ENCODE results near the gene RBM42. TPM values are rescaled to one million over a fixed set of nuclear protein-coding genes. Genes with fewer than 3 reads are reported as not detected.

RBM42 gene
- total RNA-seq, 3 donors from 2014 or later (not counting 1 experiment from before 2014, with no cell fraction given): 51.6 to 61.7 (median 58.2) TPM

DNA sequence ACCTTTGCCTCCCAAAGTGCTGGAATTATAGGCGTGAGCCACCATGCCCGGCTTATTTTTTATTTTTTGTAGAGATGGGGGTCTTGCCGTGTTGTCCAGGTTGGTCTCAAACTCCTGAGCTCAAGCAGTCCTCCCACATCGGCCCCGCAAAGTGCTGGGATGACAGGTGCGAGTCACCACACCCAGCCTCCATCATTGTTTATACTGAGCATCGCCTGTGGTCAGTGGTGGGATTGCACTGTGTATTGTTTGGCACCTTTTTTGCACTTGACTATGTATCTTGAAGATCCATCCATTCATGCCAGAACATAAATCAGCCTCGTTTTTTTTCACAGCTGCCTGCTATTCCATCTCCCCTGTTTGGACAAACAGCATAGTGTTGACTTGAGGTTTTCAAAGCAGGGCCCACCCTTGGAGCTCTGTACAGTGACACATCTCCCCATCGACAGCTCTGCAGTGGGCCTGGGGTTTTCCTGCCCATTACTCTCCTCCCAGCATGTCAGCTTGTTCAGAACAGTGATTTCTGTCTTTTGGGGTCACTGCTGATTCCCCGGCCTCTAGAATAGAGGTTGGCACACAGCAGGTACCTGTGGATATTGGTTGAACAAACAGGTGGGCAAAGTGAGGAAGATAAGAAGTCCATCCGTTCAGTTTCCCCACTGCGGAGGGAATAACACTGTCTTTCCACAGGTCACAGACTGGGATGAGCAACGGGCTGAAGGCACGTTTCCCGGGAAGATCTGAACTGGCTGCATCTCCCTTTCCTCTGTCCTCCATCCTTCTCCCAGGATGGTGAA is 29.3 kb downstream of the RBM42 start:
- WGBS (ENCODE audit: insufficient coverage): 96% methylated on average over 14 of the region's 15 CpGs
- H3K27ac Mint-ChIP-seq: no peak overlapping the region
- H3K27me3 Mint-ChIP-seq (ENCODE audit: low read depth in 2 of 2): no peaks in the 10 kb centered on the region
- Histone ChIP-seq H3K27me3 (ENCODE audit: control insufficient read depth, insufficient read depth, low read length) (no peaks in the 10 kb centered on the region), H3K4me3 (ENCODE audit: low read length) (no peak overlapping the region), H3K36me3 (ENCODE audit: control insufficient read depth, insufficient read depth, low read length) (peaks cover 55% of the 10 kb centered on the region), H3K4me1 (ENCODE audit: control insufficient read depth, insufficient read depth, low read length) (no peaks in the 10 kb centered on the region), H3K27ac (ENCODE audit: low read length) (no peak overlapping the region), H3K9me3 (ENCODE audit: control insufficient read depth, insufficient read depth, low read length) (no peaks in the 10 kb centered on the region)
- ATAC-seq: peak in 1 of 3 donors; percentile 36
- DNase-seq: no peak
- H3K4me1 Mint-ChIP-seq: peaks cover 6 to 11% of the 10 kb centered on the region in 2 donors
- H3K36me3 Mint-ChIP-seq: no peaks in the 10 kb centered on the region
- intact Hi-C loops (cut with micrococcal nuclease): no loop called here
- H3K9me3 Mint-ChIP-seq: no peaks in the 10 kb centered on the region
- H3K4me3 Mint-ChIP-seq: no peak overlapping the region
- TF ChIP-seq CTCF (IDR thresholded peaks at IDR 0.05): no peak

- no peak for TF ChIP-seq CTCF (IDR thresholded peaks at IDR 0.05)
- no peak overlapping the region for H3K4me3 ChIP-seq (ENCODE audit: low read length)
- no peaks in the 10 kb centered on the region for H3K4me1 ChIP-seq (ENCODE audit: control insufficient read depth, insufficient read depth, low read length)
- no peak overlapping the region for H3K27ac Mint-ChIP-seq
- no peaks in the 10 kb centered on the region for H3K27me3 Mint-ChIP-seq (ENCODE audit: low read depth in 2 of 2)
- no peaks in the 10 kb centered on the region for H3K9me3 ChIP-seq (ENCODE audit: control insufficient read depth, insufficient read depth, low read length)
- DNase-seq: no peak
- no peak overlapping the region for H3K27ac ChIP-seq (ENCODE audit: low read length)
- H3K36me3 ChIP-seq (ENCODE audit: control insufficient read depth, insufficient read depth, low read length): peaks cover 48% of the 10 kb centered on the region
- no peaks in the 10 kb centered on the region for H3K9me3 Mint-ChIP-seq
- intact Hi-C loops (cut with micrococcal nuclease): no loop called here
- no peak for ATAC-seq
- no peak overlapping the region for H3K4me3 Mint-ChIP-seq
- peaks cover 5 to 6% of the 10 kb centered on the region in 2 donors for H3K4me1 Mint-ChIP-seq
- H3K36me3 Mint-ChIP-seq: no peaks in the 10 kb centered on the region
- 100% methylated on average over 2 of the region's 6 CpGs for WGBS (ENCODE audit: insufficient coverage)
- no peaks in the 10 kb centered on the region for H3K27me3 ChIP-seq (ENCODE audit: control insufficient read depth, insufficient read depth, low read length)
Measured at GRCh38 chr19:35661995-35662340, 33.1 kb downstream of the RBM42 start.

DNA sequence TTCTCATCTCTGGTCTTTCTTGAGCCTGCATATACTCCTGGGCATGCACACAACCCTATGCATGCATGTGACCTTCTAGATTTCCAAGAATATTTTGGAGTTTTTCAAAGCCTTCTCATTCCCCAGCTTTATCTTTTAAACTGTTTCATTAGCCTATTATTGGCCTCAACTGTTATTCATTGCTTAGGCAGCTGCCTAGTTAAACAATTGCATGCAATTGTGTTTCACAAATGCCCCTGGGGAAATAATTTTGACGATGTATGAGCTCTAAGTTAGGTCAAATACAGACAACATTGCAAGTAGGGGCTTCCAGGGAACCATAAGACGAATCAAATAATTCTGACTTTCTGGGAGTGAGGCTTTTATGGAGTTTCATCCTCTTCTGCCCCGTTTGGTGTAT is 35.1 kb downstream of the RBM42 start:
- 95% methylated on average over 3 of the region's 3 CpGs for WGBS (ENCODE audit: insufficient coverage)
- no peak for ATAC-seq

More for the DNA sequence above, 35.1 kb downstream of the RBM42 start:
- DNase-seq: no peak
- Mint-ChIP-seq H3K36me3 (no peaks in the 10 kb centered on the region), H3K27me3 (ENCODE audit: low read depth in 2 of 2) (no peaks in the 10 kb centered on the region), H3K4me3 (no peak overlapping the region), H3K4me1 (no peaks in the 10 kb centered on the region), H3K9me3 (no peaks in the 10 kb centered on the region), H3K27ac (no peak overlapping the region)
- Histone ChIP-seq H3K36me3 (ENCODE audit: control insufficient read depth, insufficient read depth, low read length) (peaks cover 33% of the 10 kb centered on the region), H3K4me3 (ENCODE audit: low read length) (no peak overlapping the region), H3K9me3 (ENCODE audit: control insufficient read depth, insufficient read depth, low read length) (no peaks in the 10 kb centered on the region), H3K4me1 (ENCODE audit: control insufficient read depth, insufficient read depth, low read length) (no peaks in the 10 kb centered on the region), H3K27me3 (ENCODE audit: control insufficient read depth, insufficient read depth, low read length) (no peaks in the 10 kb centered on the region), H3K27ac (ENCODE audit: low read length) (no peak overlapping the region)
- intact Hi-C loops (cut with micrococcal nuclease): no loop called here
- TF ChIP-seq CTCF (IDR thresholded peaks at IDR 0.05): no peak
